Retinal pigment epithelial cell (primary cell): ENCODE data around the gene CTSH.
"Not testable (repeated sequence)": the region's sequence is repeated elsewhere in the genome, so short reads cannot be mapped to it uniquely, and the experiment has no call there.

Source experiments
- DNase-seq: peaks from one replicate; pipeline ENCODE4 v3.0.0-alpha.2; 2010; ENCODE audit warnings: low read depth
- H3K4me3 ChIP-seq: 2 replicates; pipeline ENCODE4 v1.5.1; 2011; ENCODE audit warnings: mild to moderate bottlenecking, low read length, control low read depth, moderate library complexity
- CTCF ChIP-seq: conservative IDR thresholded peaks from 2 replicates; pipeline ENCODE4 v1.5.1; 2011; ENCODE audit warnings: low read depth, low read length, control low read depth, inconsistent platforms

The CTSH gene

GRCh38 chr15:78909791-78910228 lies 35.0 kb downstream of the CTSH start:
- peak; percentile 82 for TF ChIP-seq CTCF
- DNase-seq: no peak
- H3K4me3 ChIP-seq: no peak overlapping the region

DNA sequence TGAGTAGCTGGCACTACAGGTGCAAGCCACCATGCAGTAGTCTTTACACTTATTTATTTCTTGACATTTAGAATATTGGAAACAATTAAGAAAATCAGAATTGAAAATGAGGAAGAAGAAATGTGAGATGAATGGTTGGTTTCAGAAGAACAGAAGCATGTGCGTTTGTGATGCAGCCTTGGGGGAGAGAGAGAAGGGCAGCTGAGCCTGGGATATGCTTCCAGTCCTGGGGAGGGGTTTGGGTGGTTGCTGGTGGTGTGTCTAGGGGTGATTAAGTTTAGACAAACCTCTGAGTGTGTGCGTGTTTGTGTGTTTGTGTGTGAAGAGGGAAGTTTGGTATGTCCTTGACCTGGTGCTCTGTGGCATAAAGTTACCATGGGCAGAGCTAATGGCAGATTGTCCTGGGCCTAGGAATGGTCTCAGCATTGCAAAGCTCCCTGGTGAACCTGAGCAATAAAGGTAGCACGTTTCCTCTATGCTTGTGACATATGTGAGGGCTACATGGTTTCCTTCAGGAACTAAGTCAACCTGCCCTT lies 35.6 kb downstream of the CTSH start:
- no peak for DNase-seq
- no peak overlapping the region for H3K4me3 ChIP-seq
- no peak for TF ChIP-seq CTCF

GRCh38 chr15:78907577-78907976 lies 37.3 kb downstream of the CTSH start:
- DNase-seq: no peak
- TF ChIP-seq CTCF: peak; percentile 44
- H3K4me3 ChIP-seq: no peak overlapping the region

DNA sequence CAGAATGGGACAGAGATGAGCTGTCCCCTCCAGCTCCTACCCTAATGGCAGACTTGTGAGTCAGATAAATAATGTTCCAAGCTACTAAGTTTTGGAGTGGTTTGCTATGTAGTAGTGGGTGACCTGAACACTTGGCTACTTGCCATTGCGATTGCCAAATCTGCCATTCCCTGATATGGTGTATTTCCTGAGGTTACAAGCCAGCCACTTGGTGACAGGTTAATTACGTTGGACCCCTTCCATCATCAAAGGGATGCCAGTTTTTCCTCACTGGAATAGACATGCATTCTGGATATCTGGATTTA lies 38.6 kb downstream of the CTSH start:
- H3K4me3 ChIP-seq: no peak overlapping the region
- TF ChIP-seq CTCF: no peak
- DNase-seq: no peak

- TF ChIP-seq CTCF: no peak
- DNase-seq: no peak
- no peak overlapping the region for H3K4me3 ChIP-seq
These were observed 40.1 kb downstream of the CTSH start for GRCh38 chr15:78904599-78905358.

GRCh38 chr15:78902281-78903032 lies 42.4 kb downstream of the CTSH start:
- not testable (repeated sequence) for H3K4me3 ChIP-seq, DNase-seq

DNA sequence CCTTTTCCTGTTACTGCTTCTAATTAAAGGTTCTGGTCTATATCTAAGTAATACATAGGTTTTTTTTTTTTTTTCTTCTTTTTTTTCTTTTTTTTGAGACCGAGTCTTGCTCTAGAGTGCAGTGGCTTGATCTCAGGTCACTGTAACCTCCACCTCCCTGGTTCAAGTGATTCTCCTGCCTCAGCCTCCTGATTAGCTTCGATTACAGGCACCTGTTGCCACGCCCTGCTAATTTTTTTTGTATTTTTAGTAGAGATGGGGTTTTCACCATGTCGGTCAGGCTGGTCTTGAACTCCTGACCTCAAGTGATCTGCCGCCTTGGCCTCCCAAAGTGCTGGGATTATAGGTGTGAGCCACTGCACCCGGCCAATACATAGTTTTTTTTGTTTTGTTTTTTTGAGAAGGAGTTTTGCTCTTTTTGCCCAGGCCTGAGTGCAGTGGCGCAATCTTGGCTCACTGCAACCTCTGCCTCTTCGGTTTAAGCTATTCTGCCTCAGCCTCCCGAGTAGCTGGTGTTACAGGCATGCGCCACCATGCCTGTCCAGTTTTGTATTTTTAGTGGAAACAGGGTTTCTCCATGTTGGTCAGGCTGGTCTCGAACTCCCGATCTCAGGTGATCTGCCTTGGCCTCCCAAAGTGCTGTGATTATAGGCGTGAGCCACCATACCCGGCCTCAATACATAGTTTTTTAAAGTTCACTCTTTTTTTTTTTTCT lies 43.9 kb downstream of the CTSH start:
- not testable (repeated sequence) for H3K4me3 ChIP-seq, DNase-seq

DNA sequence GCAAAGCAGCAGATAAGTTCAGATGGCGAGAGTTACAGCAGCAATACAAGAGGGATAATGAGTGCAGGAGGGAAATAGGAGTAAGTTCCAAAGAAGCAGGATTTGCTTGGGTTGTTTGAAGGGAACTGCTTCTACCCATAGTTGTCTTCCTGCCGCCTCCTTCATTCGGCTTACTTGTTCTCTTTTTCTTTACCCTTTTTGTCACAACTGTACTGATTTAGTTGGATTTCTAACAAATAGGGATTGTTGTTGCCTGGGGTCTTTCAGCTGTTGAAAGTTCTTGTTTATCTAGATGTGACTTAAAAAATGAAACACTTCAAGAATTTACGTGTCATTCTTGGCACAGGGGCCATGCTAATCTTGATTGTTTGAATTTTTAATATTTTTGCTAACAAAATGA lies 46.3 kb downstream of the CTSH start:
- no peak for TF ChIP-seq CTCF
- H3K4me3 ChIP-seq: no peak overlapping the region
- DNase-seq: no peak
